Right lobe of liver (tissue), 6 donors: ENCODE measurements around the gene RAD51AP2. TPM values are rescaled to one million over a fixed set of nuclear protein-coding genes. Genes with fewer than 3 reads are reported as not detected.

Experiments
- ATAC-seq, 4 donors: fragments of 200-7000 bp; cut with Tn5 transposase; one replicate each; pipeline ENCODE4 v1.9.1; 2020; ENCODE audit warnings: mild to moderate bottlenecking in 4 of 4, moderate library complexity in 4 of 4
- DNase-seq, 3 donors: peaks; one replicate each; pipeline ENCODE4 v3.0.0-alpha.2; 2020
- H3K27ac ChIP-seq, 3 donors: fragments of 200-600 bp; one replicate each; pipeline ENCODE4 v1.8.0; 2022
- H3K27me3 ChIP-seq, 2 donors: fragments of 200-600 bp; one replicate each; pipeline ENCODE4 v1.8.0; 2022
- H3K36me3 ChIP-seq, 4 donors: fragments of 200-600 bp; sonication (generic) in 1 of 4; one replicate each; pipeline versions ENCODE4 v1.5.1 to v1.8.0; 2017 to 2022; ENCODE audit warnings: control low read depth in 1 of 4
- H3K4me1 ChIP-seq, 4 donors: fragments of 200-600 bp; sonication (generic) in 1 of 4; one replicate each; pipeline versions ENCODE4 v1.5.1 to v1.8.0; 2017 to 2022; ENCODE audit warnings: control low read depth in 1 of 4
- H3K4me3 ChIP-seq, 3 donors: fragments of 200-600 bp; one replicate each; pipeline ENCODE4 v1.8.0; 2022
- H3K9me3 ChIP-seq, 4 donors: fragments of 200-600 bp; sonication (generic) in 1 of 4; one replicate each; pipeline versions ENCODE4 v1.5.1 to v1.8.0; 2017 to 2022; ENCODE audit warnings: control low read depth in 1 of 4
- POLR2A ChIP-seq: fragments of 450-650 bp; IDR thresholded peaks from one replicate; pipeline ENCODE4 v1.6.1; 2017; ENCODE audit warnings: antibody characterized with exemption, mild to moderate bottlenecking
- WGBS: methylation state at CpG from one replicate; pipeline ENCODE4 v1.1.6; 2018; ENCODE audit warnings: low coverage, low lambda C conversion rate; ENCODE audit not compliant: insufficient coverage; ENCODE audit errors: missing lambda C conversion rate; 5-methylcytosine and 5-hydroxymethylcytosine counted together
- intact Hi-C, 2 donors: fragments of 100-400 bp; cut with DNase I; formaldehyde crosslinking; loops; one replicate each; pipeline versions ENCODE4 v1.11.2 to v1.14.1; 2022
- total RNA-seq, 6 experiments: library from RNA; depleted of rRNA in 2 of 6; stranded (reverse); fragments of >200 nt in 2 of 6; fragmentation: NEBNext Ultra II Directional in 3 of 6; extraction: Animal tissue kit (Norgen Biotek cat#: 25700) in 3 of 6; gene quantifications; one replicate each; pipeline versions ENCODE4 v1.1.0 to v1.2.4, GENCODE V29; 2016 to 2023
- TF ChIP-seq, protein P1 (sequence below), 4 donors: fragments of 200-600 bp in 3 of 4; fragments of 450-650 bp in 1 of 4; IDR thresholded peaks; one replicate each; pipeline versions ENCODE4 v1.5.1 to v1.8.0; 2016 to 2022; ENCODE audit warnings: antibody characterized with exemption in 4 of 4, mild to moderate bottlenecking in 2 of 4
- donor health status: DM: no; HTN: yes; CAD: no.
- donor health status: DM: no; HTN: no; CAD: no.
- donor health status: DM: no; HTN: no; CAD: no.
- donor health status: DM: no; HTN: yes; CAD: no.
- donor health status: DM: no; HTN: yes; CAD: no.

RAD51AP2 gene
- total RNA-seq, 6 experiments from 2014 or later = 0.12 to 0.31 (median 0.22) TPM; not detected in 3

DNA sequence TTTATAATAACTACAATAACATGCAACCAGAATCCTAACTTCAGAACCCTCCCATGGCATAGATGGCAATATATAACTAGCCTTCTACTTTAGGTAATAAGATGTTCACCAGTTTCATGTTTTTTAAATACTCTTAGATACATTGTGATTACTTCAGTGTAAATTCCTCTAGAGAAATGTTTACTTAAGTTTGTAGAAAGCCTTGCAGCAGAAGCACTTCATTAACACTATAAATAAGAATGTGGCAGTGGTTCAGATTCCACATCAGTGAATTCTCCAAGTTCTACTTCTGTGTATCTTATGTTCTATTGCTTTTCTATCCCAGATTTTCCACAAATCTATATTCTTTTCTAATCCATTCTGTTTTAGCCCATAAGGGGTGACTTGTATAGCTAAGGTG lies 1.2 kb upstream of the RAD51AP2 start:
- ATAC-seq = no peak
- DNase-seq = no peak
- Histone ChIP-seq H3K27ac (no peak overlapping the region), H3K27me3 (no peaks in the 10 kb centered on the region), H3K9me3 (no peaks in the 10 kb centered on the region), H3K36me3 (no peaks in the 10 kb centered on the region), H3K4me1 (no peaks in the 10 kb centered on the region), H3K4me3 (no peak overlapping the region)
- intact Hi-C loops = no loop called here
- TF ChIP-seq, protein P1, sequence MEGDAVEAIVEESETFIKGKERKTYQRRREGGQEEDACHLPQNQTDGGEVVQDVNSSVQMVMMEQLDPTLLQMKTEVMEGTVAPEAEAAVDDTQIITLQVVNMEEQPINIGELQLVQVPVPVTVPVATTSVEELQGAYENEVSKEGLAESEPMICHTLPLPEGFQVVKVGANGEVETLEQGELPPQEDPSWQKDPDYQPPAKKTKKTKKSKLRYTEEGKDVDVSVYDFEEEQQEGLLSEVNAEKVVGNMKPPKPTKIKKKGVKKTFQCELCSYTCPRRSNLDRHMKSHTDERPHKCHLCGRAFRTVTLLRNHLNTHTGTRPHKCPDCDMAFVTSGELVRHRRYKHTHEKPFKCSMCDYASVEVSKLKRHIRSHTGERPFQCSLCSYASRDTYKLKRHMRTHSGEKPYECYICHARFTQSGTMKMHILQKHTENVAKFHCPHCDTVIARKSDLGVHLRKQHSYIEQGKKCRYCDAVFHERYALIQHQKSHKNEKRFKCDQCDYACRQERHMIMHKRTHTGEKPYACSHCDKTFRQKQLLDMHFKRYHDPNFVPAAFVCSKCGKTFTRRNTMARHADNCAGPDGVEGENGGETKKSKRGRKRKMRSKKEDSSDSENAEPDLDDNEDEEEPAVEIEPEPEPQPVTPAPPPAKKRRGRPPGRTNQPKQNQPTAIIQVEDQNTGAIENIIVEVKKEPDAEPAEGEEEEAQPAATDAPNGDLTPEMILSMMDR (IDR thresholded peaks at IDR 0.05) = no peak
- no peak for TF ChIP-seq POLR2A

- ATAC-seq = peak; percentile 29 to 37 (median 34)
- DNase-seq = no peak
- H3K4me1 ChIP-seq = no peaks in the 10 kb centered on the region
- peak overlapping the region; percentile 22 to 63 (median 55) for H3K4me3 ChIP-seq
- H3K9me3 ChIP-seq = no peaks in the 10 kb centered on the region
- no peak for TF ChIP-seq POLR2A
- TF ChIP-seq, protein P1 (IDR thresholded peaks at IDR 0.05) = no peak
- no peaks in the 10 kb centered on the region for H3K27me3 ChIP-seq
- intact Hi-C loops = no loop called here
- no peaks in the 10 kb centered on the region for H3K36me3 ChIP-seq
- 31% methylated on average over 8 of the region's 8 CpGs for WGBS
- H3K27ac ChIP-seq = peak overlapping the region; percentile 39 to 78 (median 77)
Measured at GRCh38 chr2:17517481-17518211, 594 bp downstream of the RAD51AP2 start.

- ATAC-seq (no peak), DNase-seq (no peak)
- Histone ChIP-seq H3K9me3 (no peaks in the 10 kb centered on the region), H3K4me1 (no peaks in the 10 kb centered on the region), H3K36me3 (no peaks in the 10 kb centered on the region), H3K27me3 (no peaks in the 10 kb centered on the region), H3K4me3 (no peak overlapping the region), H3K27ac (no peak overlapping the region)
- TF ChIP-seq, protein P1 (IDR thresholded peaks at IDR 0.05) = no peak
- TF ChIP-seq POLR2A = no peak
- intact Hi-C loops = no loop called here
Measured at GRCh38 chr2:17515652-17516051, 2.6 kb downstream of the RAD51AP2 start.

GRCh38 chr2:17506736-17507616 lies 11.3 kb downstream of the RAD51AP2 start:
- 53% methylated on average over 2 of the region's 2 CpGs for WGBS
- H3K4me3 ChIP-seq = no peak overlapping the region
- ATAC-seq = no peak
- intact Hi-C loops = no loop called here
- no peaks in the 10 kb centered on the region for H3K27me3 ChIP-seq
- no peak for DNase-seq
- H3K4me1 ChIP-seq = no peaks in the 10 kb centered on the region
- H3K36me3 ChIP-seq = no peaks in the 10 kb centered on the region
- no peak overlapping the region for H3K27ac ChIP-seq
- no peaks in the 10 kb centered on the region for H3K9me3 ChIP-seq
- no peak for TF ChIP-seq POLR2A
- TF ChIP-seq, protein P1 (IDR thresholded peaks at IDR 0.05) = no peak
